K562 (cell line): ENCODE results near the gene STK11. TPM values are rescaled to one million over a fixed set of nuclear protein-coding genes. Genes with fewer than 3 reads are reported as not detected.

Experiments used
- ATAC-seq: fragments of 200-7000 bp; cut with Tn5 transposase; 3 replicates; pipeline ENCODE4 v1.9.1; 2020; ENCODE audit warnings: moderate library complexity
- BruUV-seq: library from RNA; stranded (reverse); fragments of 400-500 nt; replicated peaks from 2 replicates; lab custom pipeline; 2021; lab: Mats Ljungman, UMichigan
- CTCF ChIA-PET: fragments of 300-600 bp; formaldehyde crosslinking; extraction: SDS; loops from one replicate; lab custom pipeline; 2021; ENCODE audit warnings: low intra/inter-chr PET ratio; lab: Yijun Ruan, JAX
- POLR2A ChIA-PET: fragments of 300-600, 350-650 bp; sonication (Branson Sonifier 250); formaldehyde crosslinking; extraction: SDS; loops from one replicate; lab custom pipeline; 2021; ENCODE audit warnings: antibody characterized with exemption, inconsistent platforms; lab: Yijun Ruan, JAX
- DNase-seq, 4 experiments: peaks; one replicate each; pipeline versions ENCODE4 v3.0.0 to v3.0.0-alpha.2; 2011 to 2018; ENCODE audit warnings: low spot score in 3 of 4, mixed read lengths in 3 of 4; ENCODE audit errors: extremely low read depth in 1 of 4
- FAIRE-seq: peaks from 2 replicates; lab custom pipeline; 2011; peaks lifted over from hg19 to GRCh38; lab: Jason Lieb, UNC
- H2AFZ ChIP-seq: 2 replicates; pipeline ENCODE4 v1.6.0; 2011; ENCODE audit warnings: low read depth, low read length, control low read depth, inconsistent platforms
- H3K27ac ChIP-seq: fragments of 200-600 bp; 3 replicates; pipeline ENCODE4 v1.8.0; 2011; ENCODE audit warnings: low read depth, mild to moderate bottlenecking, control low read depth, inconsistent platforms, low read length, moderate library complexity, mixed read lengths; ENCODE audit errors: extremely low read depth
- H3K27me3 ChIP-seq, 2 experiments: fragments of 300-600 bp in 1 of 2; 2 replicates in 1 of 2; 3 replicates in 1 of 2; pipeline versions ENCODE4 v1.6.0 to v1.8.0; 2011; ENCODE audit warnings: inconsistent platforms in 2 of 2, low read length in 2 of 2, mild to moderate bottlenecking in 1 of 2, mixed read lengths in 1 of 2, moderate library complexity in 1 of 2; ENCODE audit not compliant: control insufficient read depth in 2 of 2, insufficient read depth in 2 of 2
- H3K36me3 ChIP-seq: fragments of 300-600 bp; 3 replicates; pipeline ENCODE4 v1.8.0; 2011; ENCODE audit warnings: mild to moderate bottlenecking, low read length, inconsistent platforms; ENCODE audit not compliant: control insufficient read depth, insufficient read depth
- H3K4me1 ChIP-seq, 2 experiments: fragments of 200-600 bp in 1 of 2; replicated peaks in 1 of 2; 2 replicates in 1 of 2; 3 replicates in 1 of 2; pipeline versions ENCODE4 v1.5.1 to v1.8.0; 2011; ENCODE audit warnings: inconsistent platforms in 2 of 2, low read length in 2 of 2, mild to moderate bottlenecking in 1 of 2, mixed read lengths in 1 of 2, moderate library complexity in 1 of 2; ENCODE audit not compliant: control insufficient read depth in 2 of 2, insufficient read depth in 2 of 2
- H3K4me2 ChIP-seq: 2 replicates; pipeline ENCODE4 v1.6.1; 2011; ENCODE audit warnings: low read length, control low read depth, inconsistent platforms, mixed read lengths; ENCODE audit not compliant: insufficient read depth
- H3K4me3 ChIP-seq: fragments of 200-600 bp; sonication (generic), shearing (Covaris generic); 2 replicates; pipeline ENCODE4 v1.5.1; 2016; ENCODE audit warnings: control low read depth, inconsistent platforms
- H3K79me2 ChIP-seq: fragments of 200-600 bp; 3 replicates; pipeline ENCODE4 v1.8.0; 2011; ENCODE audit warnings: low read length, inconsistent platforms; ENCODE audit not compliant: control insufficient read depth, insufficient read depth
- H3K9ac ChIP-seq, 2 experiments: 2 replicates each; pipeline versions ENCODE4 v1.6.0 to v1.6.1; 2011; ENCODE audit warnings: low read depth in 2 of 2, low read length in 2 of 2, control low read depth in 1 of 2, inconsistent platforms in 1 of 2, mild to moderate bottlenecking in 1 of 2, mixed read lengths in 1 of 2; ENCODE audit not compliant: insufficient read depth in 1 of 2
- H3K9me1 ChIP-seq: one replicate; pipeline ENCODE4 v1.6.0; 2011; ENCODE audit warnings: inconsistent platforms, mild to moderate bottlenecking, low read length, moderate library complexity; ENCODE audit not compliant: control insufficient read depth, insufficient read depth
- H3K9me3 ChIP-seq: replicated peaks from 2 replicates; pipeline ENCODE4 v1.5.1; 2011; ENCODE audit warnings: low read depth, low read length, inconsistent platforms; ENCODE audit not compliant: control insufficient read depth, insufficient read depth
- H4K20me1 ChIP-seq: replicated peaks from 2 replicates; pipeline ENCODE4 v1.6.1; 2011; ENCODE audit warnings: low read length, inconsistent platforms, mixed read lengths; ENCODE audit not compliant: control insufficient read depth, insufficient read depth
- AFF1 ChIP-seq, 2 experiments: fragments of 450-650 bp; IDR thresholded peaks; 2 replicates each; pipeline ENCODE4 v1.6.1; 2018; ENCODE audit warnings: mild to moderate bottlenecking in 2 of 2, low read depth in 1 of 2; ENCODE audit not compliant: partially characterized antibody in 2 of 2
- ELF1 ChIP-seq: fragments of 200-800 bp; sonication (Bioruptor generic); IDR thresholded peaks from 2 replicates; pipeline ENCODE4 v1.6.1; 2016; ENCODE audit warnings: missing genetic modification characterization, missing compliant biosample characterization
- HDAC1 ChIP-seq, 2 experiments: fragments of 450-650 bp; IDR thresholded peaks; 2 replicates each; pipeline ENCODE4 v1.6.1; 2016 to 2017; ENCODE audit warnings: inconsistent platforms in 1 of 2, mild to moderate bottlenecking in 1 of 2, moderate library complexity in 1 of 2
- KLF16 ChIP-seq: IDR thresholded peaks from 2 replicates; pipeline ENCODE4 v1.6.1; 2016; ENCODE audit warnings: antibody characterized with exemption
- LARP7 ChIP-seq: fragments of 450-650 bp; IDR thresholded peaks from 2 replicates; pipeline ENCODE4 v1.6.1; 2016
- MAFG ChIP-seq: fragments of 450-650 bp; conservative IDR thresholded peaks from 2 replicates; pipeline ENCODE4 v1.6.1; 2016; ENCODE audit warnings: missing genetic modification characterization, missing compliant biosample characterization
- MAZ ChIP-seq, 2 experiments: fragments of 450-650 bp in 1 of 2; sonication (generic) in 1 of 2; formaldehyde crosslinking; IDR thresholded peaks in 1 of 2; conservative IDR thresholded peaks in 1 of 2; 2 replicates each; pipeline versions ENCODE4 v1.4.0 to v1.5.0; 2020; ENCODE audit warnings: mild to moderate bottlenecking in 1 of 2, missing genetic modification reagents in 1 of 2
- MCM3 ChIP-seq: fragments of 450-650 bp; IDR thresholded peaks from 2 replicates; pipeline ENCODE4 v1.6.1; 2016
- RBM39 ChIP-seq: fragments of 200-400 bp; formaldehyde crosslinking; optimal IDR thresholded peaks from 2 replicates; pipeline ENCODE3; 2018; ENCODE audit warnings: low read depth, low read length
- SMAD4 ChIP-seq: fragments of 250-450 bp; sonication (Bioruptor Pico); conservative IDR thresholded peaks from 2 replicates; pipeline ENCODE4 v1.8.0; 2021; ENCODE audit warnings: inconsistent platforms, mild to moderate bottlenecking, moderate library complexity
- TFAP4 ChIP-seq: sonication (generic); formaldehyde crosslinking; IDR thresholded peaks from 2 replicates; pipeline ENCODE4 v1.8.0; 2022; ENCODE audit warnings: missing genetic modification reagents, mild to moderate bottlenecking, moderate library complexity, borderline replicate concordance
- THRAP3 ChIP-seq: fragments of 450-650 bp; IDR thresholded peaks from 2 replicates; pipeline ENCODE4 v1.6.1; 2016; ENCODE audit warnings: mild to moderate bottlenecking, inconsistent platforms, borderline replicate concordance
- ZNF121 ChIP-seq: sonication (generic); formaldehyde crosslinking; conservative IDR thresholded peaks from 2 replicates; pipeline ENCODE4 v1.8.0; 2022; ENCODE audit warnings: missing genetic modification reagents
- ZNF143 ChIP-seq: sonication (generic); formaldehyde crosslinking; IDR thresholded peaks from 2 replicates; pipeline ENCODE4 v1.9.0; 2022; ENCODE audit warnings: mild to moderate bottlenecking, missing genetic modification reagents
- ZNF175 ChIP-seq: fragments of 200-800 bp; sonication (Bioruptor generic); IDR thresholded peaks from 2 replicates; pipeline ENCODE4 v1.6.1; 2016; ENCODE audit warnings: low read depth, mild to moderate bottlenecking, missing genetic modification characterization, missing compliant biosample characterization
- WGBS: fragments of 100-300 bp; shearing (Covaris generic); methylation state at CpG from one replicate; pipeline ENCODE4 v1.1.6; 2016; ENCODE audit warnings: low coverage, mixed read lengths; ENCODE audit not compliant: insufficient coverage; ENCODE audit errors: missing lambda C conversion rate; 5-methylcytosine and 5-hydroxymethylcytosine counted together
- in situ Hi-C: fragments of 300-500 bp; cut with MboI; formaldehyde crosslinking; loops from 4 replicates; pipeline ENCODE4 v1.15.0; 2018; ENCODE audit warnings: inconsistent platforms, mixed read lengths
- intact Hi-C: fragments of 100-400 bp; cut with micrococcal nuclease; formaldehyde crosslinking; loops from 2 replicates; pipeline ENCODE4 v1.14.2; 2022
- polyA plus RNA-seq, 8 experiments: library from polyadenylated mRNA; depleted of rRNA in 4 of 8; stranded (reverse) in 5 of 8; unstranded in 3 of 8; fragments of >200 nt; fragmentation: Nextera tagmentation in 2 of 8; fragmentation: Illumina TruSeq in 1 of 8; extraction: Ambion mirVana in 2 of 8; extraction: Trizol in 1 of 8; gene quantifications; 2 replicates each; pipeline versions ENCODE4 v1.2.1 to v1.2.3, GENCODE V29; 2011 to 2014; ENCODE audit warnings: inconsistent platforms in 1 of 8, missing spikeins in 1 of 8
- total RNA-seq, 7 experiments: library from RNA; depleted of rRNA in 6 of 7; stranded (reverse); fragments of >200 nt in 6 of 7; fragmentation: Illumina TruSeq in 2 of 7; extraction: Trizol in 2 of 7; gene quantifications; 2 replicates each; pipeline versions ENCODE4 v1.2.1 to v1.2.3, GENCODE V29; 2011 to 2021; ENCODE audit warnings: low replicate concordance in 1 of 7
- TF ChIP-seq, protein P1 (sequence below): conservative IDR thresholded peaks from 2 replicates; pipeline ENCODE4 v1.6.1; 2011; ENCODE audit warnings: low read depth, mild to moderate bottlenecking, low read length; ENCODE audit not compliant: control insufficient read depth

The STK11 gene
- total and polyA plus RNA-seq, 9 of the 15 experiments (the other 6 are each of a cell fraction or from before 2014, with no cell fraction given), result 0.15 to 96.5 (median 31.7) TPM

GRCh38 chr19:1252221-1252820 lies 46.7 kb downstream of the STK11 start:
- H3K9ac ChIP-seq, result peak overlapping the region; percentile 79 to 96
- no peaks in the 10 kb centered on the region for H3K27me3 ChIP-seq
- POLR2A ChIA-PET, result interaction anchor here (0.9 to 7.8 kb wide), 4 partner anchors 8 to 17 kb away, joined by 3 to 88 read pairs (median 10); partner anchors contain the start of gene CIRBP
- no TSS peak for BruUV-seq
- ATAC-seq (no peak), FAIRE-seq (peak; percentile 67), DNase-seq (peak in 1 of 4 experiments; percentile 70)
- 0 out of 2 replicates have a peak, but pooled peaks cover 4% of the 10 kb centered on the region for H4K20me1 ChIP-seq
- in situ Hi-C loops (no loop called here), intact Hi-C loops (no loop called here)
- 1% methylated on average over 16 of the region's 30 CpGs for WGBS
- peak overlapping the region; percentile 93 for H3K4me3 ChIP-seq
- no peaks in the 10 kb centered on the region for H3K9me3 ChIP-seq
- peaks cover 60% of the 10 kb centered on the region; the same call in 2 of the 3 replicates for H3K36me3 ChIP-seq
- peak overlapping the region; percentile 82 for H3K27ac ChIP-seq
- H2AFZ ChIP-seq, result no peak overlapping the region
- H3K9me1 ChIP-seq, result no peaks in the 10 kb centered on the region
- peaks cover 22 to 96% of the 10 kb centered on the region in 2 experiments for H3K4me1 ChIP-seq
- H3K4me2 ChIP-seq, result peak overlapping the region; percentile 84
- CTCF ChIA-PET, result interaction anchor here (0.6 to 1.3 kb wide), 2 partner anchors 14 to 407 kb away, joined by 3 to 5 read pairs; no protein-coding TSS in a partner anchor
- peaks cover 67% of the 10 kb centered on the region for H3K79me2 ChIP-seq
- no peak for TF ChIP-seq ZNF143 (CRISPR knock-in tag)
- TF ChIP-seq MAFG (tag), result no peak
- no peak for TF ChIP-seq KLF16
- TF ChIP-seq MAZ (CRISPR knock-in tag; conservative IDR thresholded peaks at IDR 0.05 in 1 of 2, IDR thresholded peaks at IDR 0.05 in 1 of 2), result peak in 1 of 2 experiments; percentile 30; a peak in 1 of 4 replicates
- no peak for TF ChIP-seq HDAC1 (IDR thresholded peaks at IDR 0.05)
- 0 out of 2 replicates have a peak, but pooled peaks have one; percentile 8 for TF ChIP-seq ZNF175
- TF ChIP-seq MCM3, result no peak
- no peak for TF ChIP-seq LARP7
- TF ChIP-seq, protein P1, sequence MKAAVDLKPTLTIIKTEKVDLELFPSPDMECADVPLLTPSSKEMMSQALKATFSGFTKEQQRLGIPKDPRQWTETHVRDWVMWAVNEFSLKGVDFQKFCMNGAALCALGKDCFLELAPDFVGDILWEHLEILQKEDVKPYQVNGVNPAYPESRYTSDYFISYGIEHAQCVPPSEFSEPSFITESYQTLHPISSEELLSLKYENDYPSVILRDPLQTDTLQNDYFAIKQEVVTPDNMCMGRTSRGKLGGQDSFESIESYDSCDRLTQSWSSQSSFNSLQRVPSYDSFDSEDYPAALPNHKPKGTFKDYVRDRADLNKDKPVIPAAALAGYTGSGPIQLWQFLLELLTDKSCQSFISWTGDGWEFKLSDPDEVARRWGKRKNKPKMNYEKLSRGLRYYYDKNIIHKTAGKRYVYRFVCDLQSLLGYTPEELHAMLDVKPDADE, result 0 out of 2 replicates have a peak, but pooled peaks have one; percentile 2
- TF ChIP-seq AFF1 (IDR thresholded peaks at IDR 0.05; ENCODE audit: low read depth in 1 of 2, partially characterized antibody in 2 of 2), result peak in 1 of 2 experiments; percentile 57
- 0 out of 2 replicates have a peak, but pooled peaks have one; percentile 14 for TF ChIP-seq ELF1 (tag)
- TF ChIP-seq THRAP3, result no peak
- peak; percentile 14; the same call in 1 of the 2 replicates for TF ChIP-seq SMAD4 (CRISPR knock-in tag)
- TF ChIP-seq RBM39, result no peak
- no peak for TF ChIP-seq ZNF121 (CRISPR knock-in tag)
- 0 out of 2 replicates have a peak, but pooled peaks have one; percentile 12 for TF ChIP-seq TFAP4 (CRISPR knock-in tag)
